MM.1S (cell line): ENCODE data around the gene CWC27.

ENCODE experiments used
- CTCF ChIP-seq: fragments of 300-600 bp; sonication (generic); IDR thresholded peaks from 2 replicates; pipeline ENCODE4 v1.5.1; 2016; ENCODE audit warnings: antibody characterized with exemption, low read length, mixed read lengths
- EZH2 ChIP-seq: fragments of 300-600 bp; sonication (generic); optimal IDR thresholded peaks from 2 replicates; pipeline ENCODE3; 2017; ENCODE audit warnings: low read depth, mild to moderate bottlenecking, antibody characterized with exemption, low read length, mixed read lengths

- TF ChIP-seq CTCF (no peak), EZH2 (no peak)
Observed at GRCh38 chr5:64769855-64770254, 1.1 kb downstream of the CWC27 start.
